ENCODE results near the gene SCARB2. TPM values are rescaled to one million over a fixed set of nuclear protein-coding genes. Genes with fewer than 3 reads are reported as not detected.

Gene SCARB2
- total and polyA plus RNA-seq, 2 donors (not counting 3 experiments of a cell fraction or from before 2014, with no cell fraction given): 75.2 to 116 TPM

- TF ChIP-seq POLR2AphosphoS5 (IDR thresholded peaks at IDR 0.05; ENCODE audit: insufficient read depth, low read depth, low read length) (no peak), FOS (IDR thresholded peaks at IDR 0.05; ENCODE audit: borderline replicate concordance, insufficient read depth, low read length) (no peak), MYC (IDR thresholded peaks at IDR 0.05; ENCODE audit: low read depth, low read length) (no peak), EZH2 (IDR thresholded peaks at IDR 0.05; ENCODE audit: borderline replicate concordance, low read depth, low read length, severe bottlenecking) (no peak), GATA2 (IDR thresholded peaks at IDR 0.05; ENCODE audit: insufficient read depth, insufficient read length, low read depth, low read length) (no peak), JUN (IDR thresholded peaks at IDR 0.05; ENCODE audit: borderline replicate concordance, insufficient read depth, insufficient read length, low read depth) (no peak), MAX (IDR thresholded peaks at IDR 0.05; ENCODE audit: insufficient read depth, insufficient read length) (no peak), POLR2A (IDR thresholded peaks at IDR 0.05; ENCODE audit: low read depth, low read length) (no peak)
- TF ChIP-seq, protein P1, sequence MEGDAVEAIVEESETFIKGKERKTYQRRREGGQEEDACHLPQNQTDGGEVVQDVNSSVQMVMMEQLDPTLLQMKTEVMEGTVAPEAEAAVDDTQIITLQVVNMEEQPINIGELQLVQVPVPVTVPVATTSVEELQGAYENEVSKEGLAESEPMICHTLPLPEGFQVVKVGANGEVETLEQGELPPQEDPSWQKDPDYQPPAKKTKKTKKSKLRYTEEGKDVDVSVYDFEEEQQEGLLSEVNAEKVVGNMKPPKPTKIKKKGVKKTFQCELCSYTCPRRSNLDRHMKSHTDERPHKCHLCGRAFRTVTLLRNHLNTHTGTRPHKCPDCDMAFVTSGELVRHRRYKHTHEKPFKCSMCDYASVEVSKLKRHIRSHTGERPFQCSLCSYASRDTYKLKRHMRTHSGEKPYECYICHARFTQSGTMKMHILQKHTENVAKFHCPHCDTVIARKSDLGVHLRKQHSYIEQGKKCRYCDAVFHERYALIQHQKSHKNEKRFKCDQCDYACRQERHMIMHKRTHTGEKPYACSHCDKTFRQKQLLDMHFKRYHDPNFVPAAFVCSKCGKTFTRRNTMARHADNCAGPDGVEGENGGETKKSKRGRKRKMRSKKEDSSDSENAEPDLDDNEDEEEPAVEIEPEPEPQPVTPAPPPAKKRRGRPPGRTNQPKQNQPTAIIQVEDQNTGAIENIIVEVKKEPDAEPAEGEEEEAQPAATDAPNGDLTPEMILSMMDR (IDR thresholded peaks at IDR 0.05; ENCODE audit: extremely low read depth in 1 of 2, insufficient read depth in 1 of 2, low read depth in 1 of 2, low read length in 2 of 2): no peak
- no peaks in the 10 kb centered on the region for H4K20me1 ChIP-seq (replicated peaks; ENCODE audit: control insufficient read depth, extremely low read depth, insufficient read depth, low read length)
- no peak overlapping the region for H3K4me2 ChIP-seq (ENCODE audit: insufficient read depth, low read length)
- peaks cover 3 to 17% of the 10 kb centered on the region in 2 experiments for H3K36me3 ChIP-seq (ENCODE audit: control insufficient read depth in 2 of 2, extremely low read depth in 1 of 2, insufficient read depth in 2 of 2, low read length in 2 of 2)
- intact Hi-C loops (cut with micrococcal nuclease) (no loop called here), dilution Hi-C loops (cut with MboI; ENCODE audit: extremely low pct_ligation_motif_present, low sequenced_read_pairs) (no loop called here)
- no peak overlapping the region for H2AFZ ChIP-seq (ENCODE audit: low read depth, low read length)
- no peaks in the 10 kb centered on the region for H3K27me3 ChIP-seq (ENCODE audit: control insufficient read depth in 2 of 2, insufficient read depth in 2 of 2, low read length in 2 of 2)
- no peak overlapping the region for H3K9ac ChIP-seq (replicated peaks; ENCODE audit: extremely low read depth, insufficient read depth, low read length)
- no TSS peak for BruUV-seq (replicated peaks)
- H3K9me3 ChIP-seq (replicated peaks; ENCODE audit: control insufficient read depth, insufficient read depth, low read length): no peaks in the 10 kb centered on the region
- peaks cover 33% of the 10 kb centered on the region for H3K4me1 ChIP-seq (ENCODE audit: control insufficient read depth, extremely low read depth, insufficient read depth, low read length)
- H3K4me3 ChIP-seq (replicated peaks in 1 of 3; ENCODE audit: insufficient read depth in 1 of 3, low read depth in 1 of 3, low read length in 3 of 3): no peak overlapping the region
- FAIRE-seq (no peak), DNase-seq (ENCODE audit: low read depth, low spot score) (no peak)
- H3K9me1 ChIP-seq (replicated peaks; ENCODE audit: control insufficient read depth, extremely low read depth, insufficient read depth, low read length): no peaks in the 10 kb centered on the region
- ChIA-PET CTCF (no interaction called here), POLR2A (no interaction called here)
- H3K79me2 ChIP-seq (ENCODE audit: control insufficient read depth, insufficient read depth, low read length): peaks cover 17% of the 10 kb centered on the region
- no peak overlapping the region for H3K27ac ChIP-seq (ENCODE audit: insufficient read depth, low read depth, low read length)
These were observed 18.3 kb downstream of the SCARB2 start for GRCh38 chr4:76195326-76195725.
